Neuronal stem cell (in vitro differentiated cells): Measurements from ENCODE around the gene EARS2.

ENCODE experiments used
- DNase-seq: peaks from one replicate; pipeline ENCODE4 v3.0.0-alpha.2; 2013; ENCODE audit warnings: low spot score
- H2AFZ ChIP-seq: one replicate; pipeline ENCODE4 v1.6.1; 2013; ENCODE audit warnings: mild to moderate bottlenecking, low read length, inconsistent platforms
- H2AK5ac ChIP-seq: 2 replicates; pipeline ENCODE4 v1.6.1; 2013; ENCODE audit warnings: low read depth, mild to moderate bottlenecking, inconsistent platforms, low read length, moderate library complexity, mixed read lengths
- H2BK120ac ChIP-seq: 2 replicates; pipeline ENCODE4 v1.6.1; 2013; ENCODE audit warnings: low read depth, mild to moderate bottlenecking, inconsistent platforms, low read length, moderate library complexity, mixed read lengths
- H2BK12ac ChIP-seq: one replicate; pipeline ENCODE4 v1.6.1; 2013; ENCODE audit warnings: low read length, inconsistent platforms
- H2BK15ac ChIP-seq: 2 replicates; pipeline ENCODE4 v1.6.1; 2013; ENCODE audit warnings: mild to moderate bottlenecking, low read length, inconsistent platforms, mixed read lengths
- H2BK5ac ChIP-seq: one replicate; pipeline ENCODE4 v1.6.1; 2013; ENCODE audit warnings: inconsistent platforms, mild to moderate bottlenecking, low read length, moderate library complexity
- H3K14ac ChIP-seq: one replicate; pipeline ENCODE4 v1.6.1; 2013; ENCODE audit warnings: low read length, inconsistent platforms
- H3K18ac ChIP-seq: 2 replicates; pipeline ENCODE4 v1.6.1; 2013; ENCODE audit warnings: low read length, inconsistent platforms
- H3K23ac ChIP-seq: 2 replicates; pipeline ENCODE4 v1.6.1; 2013; ENCODE audit warnings: low read depth, mild to moderate bottlenecking, mixed read lengths, low read length, inconsistent platforms; ENCODE audit not compliant: poor library complexity
- H3K27ac ChIP-seq: replicated peaks from 3 replicates; pipeline ENCODE4 v1.5.1; 2013; ENCODE audit warnings: low read length, inconsistent platforms
- H3K27me3 ChIP-seq, 3 experiments: 2 replicates each; pipeline ENCODE4 v1.6.1; 2013; ENCODE audit warnings: low read length in 3 of 3, mild to moderate bottlenecking in 2 of 3, inconsistent platforms in 1 of 3, low read depth in 1 of 3, mixed read lengths in 1 of 3, moderate library complexity in 1 of 3; ENCODE audit not compliant: control insufficient read depth in 3 of 3, insufficient read depth in 3 of 3
- H3K36me3 ChIP-seq, 2 donors: replicated peaks in 1 of 2; 2 replicates each; pipeline ENCODE4 v1.6.1; 2013; ENCODE audit warnings: low read length in 2 of 2; ENCODE audit not compliant: control insufficient read depth in 2 of 2, insufficient read depth in 2 of 2
- H3K4ac ChIP-seq: 2 replicates; pipeline ENCODE4 v1.6.1; 2013; ENCODE audit warnings: inconsistent platforms, mild to moderate bottlenecking, low read length, moderate library complexity
- H3K4me1 ChIP-seq, 2 donors: 1 replicate in 1 of 2; 2 replicates in 1 of 2; pipeline ENCODE4 v1.6.1; 2013; ENCODE audit warnings: low read length in 2 of 2, low read depth in 1 of 2; ENCODE audit not compliant: control insufficient read depth in 2 of 2, insufficient read depth in 1 of 2
- H3K4me2 ChIP-seq: one replicate; pipeline ENCODE4 v1.6.1; 2013; ENCODE audit warnings: mild to moderate bottlenecking, low read length, inconsistent platforms; ENCODE audit not compliant: insufficient read depth, poor library complexity, severe bottlenecking
- H3K4me3 ChIP-seq, 2 donors: 2 replicates each; pipeline ENCODE4 v1.5.1; 2013; ENCODE audit warnings: low read length in 2 of 2, mild to moderate bottlenecking in 2 of 2, inconsistent platforms in 1 of 2, moderate library complexity in 1 of 2
- H3K79me1 ChIP-seq: one replicate; pipeline ENCODE4 v1.6.1; 2013; ENCODE audit warnings: low read depth, mild to moderate bottlenecking, inconsistent platforms, low read length, moderate library complexity
- H3K9ac ChIP-seq: one replicate; pipeline ENCODE4 v1.6.1; 2013; ENCODE audit warnings: mild to moderate bottlenecking, low read depth, low read length, inconsistent platforms; ENCODE audit not compliant: poor library complexity
- H3K9me3 ChIP-seq, 2 donors: replicated peaks in 1 of 2; 2 replicates each; pipeline versions ENCODE3 to v1.6.1; 2013; ENCODE audit warnings: low read length in 2 of 2, mild to moderate bottlenecking in 2 of 2, inconsistent platforms in 1 of 2, low read depth in 1 of 2, mixed read lengths in 1 of 2, moderate library complexity in 1 of 2; ENCODE audit not compliant: control insufficient read depth in 2 of 2, insufficient read depth in 1 of 2
- H4K8ac ChIP-seq: one replicate; pipeline ENCODE4 v1.6.1; 2013; ENCODE audit warnings: low read depth, mild to moderate bottlenecking, inconsistent platforms, low read length, moderate library complexity
- H4K91ac ChIP-seq: one replicate; pipeline ENCODE4 v1.6.1; 2013; ENCODE audit warnings: low read length, low read depth, mild to moderate bottlenecking, inconsistent platforms; ENCODE audit not compliant: poor library complexity
- WGBS, 2 donors: extraction: QIAGEN DNeasy Blood & Tissue Kit; methylation state at CpG; one replicate each; pipeline ENCODE4 v1.1.7; 2013; ENCODE audit warnings: missing lambda C conversion rate in 2 of 2, mixed read lengths in 1 of 2; ENCODE audit not compliant: insufficient read length in 2 of 2, insufficient replicate concordance in 1 of 2; ENCODE audit errors: extremely low coverage in 2 of 2; 5-methylcytosine and 5-hydroxymethylcytosine counted together

The EARS2 gene

DNA sequence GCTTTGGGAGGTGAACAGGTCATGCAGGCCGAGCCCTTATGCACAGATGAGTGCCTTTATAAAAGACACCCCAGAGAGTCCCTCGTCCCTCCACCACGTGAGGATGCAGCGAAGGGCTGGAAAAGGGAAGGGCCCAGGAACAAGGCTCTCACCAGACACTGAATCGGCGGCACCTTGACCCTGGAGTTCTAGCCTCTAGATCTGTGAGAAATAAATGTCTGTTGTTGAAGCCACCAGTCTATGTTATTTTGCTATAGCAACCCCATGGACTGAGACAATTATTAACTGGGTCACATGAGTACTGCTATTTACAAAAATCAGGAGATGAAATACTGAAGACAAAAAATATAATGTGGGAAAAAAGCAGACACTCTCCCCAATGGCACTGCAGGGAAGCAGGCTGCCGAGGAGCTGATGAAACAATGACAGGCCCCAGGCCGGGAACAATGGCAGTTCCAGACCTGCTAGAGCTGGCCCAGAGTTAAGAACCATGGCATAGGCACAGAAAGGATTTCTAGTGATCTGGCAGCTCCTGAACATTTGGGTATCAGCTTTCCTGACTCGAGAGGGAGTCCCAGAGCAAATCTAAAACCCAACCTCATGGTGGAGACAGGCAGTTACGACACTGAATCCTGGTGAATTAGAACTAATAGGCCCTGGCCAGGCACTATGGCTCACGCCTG, 29.0 kb downstream of the EARS2 start:
- WGBS, 2 donors: no CpG with 5 or more reads among the region's 11 CpGs
- no peak overlapping the region for H2BK15ac ChIP-seq
- H3K4ac ChIP-seq: no peak overlapping the region

DNA sequence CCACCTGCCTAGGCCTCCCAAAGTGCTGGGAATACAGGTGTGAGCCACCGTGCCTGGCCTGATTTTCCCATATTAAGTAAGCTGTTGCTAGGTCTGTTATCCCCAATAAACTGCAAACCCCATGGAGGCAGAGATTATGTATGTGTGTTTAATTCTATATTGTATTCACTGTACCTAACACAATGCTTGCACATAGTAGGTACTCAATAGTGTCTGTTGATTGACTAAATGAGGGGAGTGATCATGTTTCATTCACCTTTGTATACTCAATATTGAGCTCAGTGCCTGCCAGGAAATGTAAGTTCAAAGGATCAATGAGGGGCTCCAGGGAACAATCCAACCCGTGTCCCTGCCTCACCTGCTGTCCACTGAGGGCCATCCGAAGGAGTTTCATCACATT, 32.3 kb downstream of the EARS2 start:
- Histone ChIP-seq H3K4ac (no peak overlapping the region), H3K79me1 (no peaks in the 10 kb centered on the region), H3K9me3 (no peaks in the 10 kb centered on the region), H4K91ac (no peak overlapping the region), H2AFZ (no peak overlapping the region), H3K27ac (no peak overlapping the region), H3K4me2 (no peak overlapping the region), H3K18ac (no peak overlapping the region), H3K23ac (no peak overlapping the region), H3K27me3 (no peaks in the 10 kb centered on the region), H3K4me3 (no peak overlapping the region), H3K4me1 (peaks cover 0 to 4% of the 10 kb centered on the region in 2 donors), H3K14ac (no peak overlapping the region), H2AK5ac (no peak overlapping the region), H2BK5ac (no peak overlapping the region), H2BK15ac (no peak overlapping the region), H4K8ac (no peak overlapping the region), H3K9ac (no peak overlapping the region), H2BK120ac (no peak overlapping the region), H2BK12ac (no peak overlapping the region), H3K36me3 (peaks cover 24 to 88% of the 10 kb centered on the region in 2 donors)
- no peak for DNase-seq
- no CpG with 5 or more reads among the region's 3 CpGs for WGBS, 2 donors

More for the DNA sequence above, 29.0 kb downstream of the EARS2 start:
- no peak overlapping the region for H3K9ac ChIP-seq
- H2BK12ac ChIP-seq: no peak overlapping the region
- no peak overlapping the region for H4K8ac ChIP-seq
- DNase-seq: no peak
- no peak overlapping the region for H2BK5ac ChIP-seq
- no peak overlapping the region for H4K91ac ChIP-seq
- H3K4me3 ChIP-seq: no peak overlapping the region
- H3K4me1 ChIP-seq: peaks cover 0 to 4% of the 10 kb centered on the region in 2 donors
- H2AFZ ChIP-seq: peak overlapping the region; percentile 74
- H3K23ac ChIP-seq: no peak overlapping the region
- H2BK120ac ChIP-seq: no peak overlapping the region
- no peaks in the 10 kb centered on the region for H3K9me3 ChIP-seq
- no peaks in the 10 kb centered on the region for H3K79me1 ChIP-seq
- H2AK5ac ChIP-seq: no peak overlapping the region
- H3K14ac ChIP-seq: no peak overlapping the region
- H3K36me3 ChIP-seq: peaks cover 26 to 81% of the 10 kb centered on the region in 2 donors
- no peak overlapping the region for H3K4me2 ChIP-seq
- no peak overlapping the region for H3K18ac ChIP-seq
- H3K27me3 ChIP-seq: no peaks in the 10 kb centered on the region
- H3K27ac ChIP-seq: no peak overlapping the region

DNA sequence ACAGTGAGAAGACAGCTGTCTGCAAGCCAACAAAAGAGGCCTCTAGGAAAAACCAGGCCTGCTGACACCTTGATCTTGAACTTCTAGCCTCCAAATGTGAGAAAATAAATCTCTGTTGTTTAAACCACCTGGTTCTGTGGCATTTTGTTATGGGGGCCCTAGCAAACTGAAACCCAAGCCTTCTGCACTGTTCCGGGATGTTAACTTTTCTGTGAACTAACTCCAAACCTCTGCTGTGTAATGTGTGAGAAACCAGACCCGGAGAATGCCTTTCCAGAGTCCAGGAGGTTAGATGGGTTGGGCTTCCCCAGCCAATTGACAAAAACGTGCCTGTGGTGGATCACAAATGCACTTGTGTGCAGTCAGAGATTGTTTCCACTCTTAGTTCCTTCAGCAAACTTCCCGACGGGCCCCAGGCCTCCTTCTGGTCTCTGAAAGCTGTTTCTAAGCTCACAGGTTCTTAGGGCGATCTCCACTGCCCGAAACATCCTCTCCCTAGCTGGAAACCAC, 33.2 kb downstream of the EARS2 start:
- Histone ChIP-seq H3K9ac (no peak overlapping the region), H2BK120ac (no peak overlapping the region), H2BK15ac (no peak overlapping the region), H3K36me3 (peaks cover 21 to 88% of the 10 kb centered on the region in 2 donors), H3K27ac (no peak overlapping the region), H3K27me3 (no peaks in the 10 kb centered on the region), H3K4ac (no peak overlapping the region), H2BK12ac (no peak overlapping the region), H3K14ac (no peak overlapping the region), H3K18ac (no peak overlapping the region), H3K4me2 (no peak overlapping the region), H2BK5ac (no peak overlapping the region), H3K23ac (no peak overlapping the region), H3K4me3 (no peak overlapping the region), H3K79me1 (no peaks in the 10 kb centered on the region), H4K8ac (no peak overlapping the region), H2AFZ (no peak overlapping the region), H4K91ac (no peak overlapping the region), H2AK5ac (no peak overlapping the region), H3K4me1 (peaks cover 0 to 4% of the 10 kb centered on the region in 2 donors), H3K9me3 (no peaks in the 10 kb centered on the region)
- WGBS, 2 donors: no CpG with 5 or more reads among the region's 7 CpGs
- DNase-seq: no peak

DNA sequence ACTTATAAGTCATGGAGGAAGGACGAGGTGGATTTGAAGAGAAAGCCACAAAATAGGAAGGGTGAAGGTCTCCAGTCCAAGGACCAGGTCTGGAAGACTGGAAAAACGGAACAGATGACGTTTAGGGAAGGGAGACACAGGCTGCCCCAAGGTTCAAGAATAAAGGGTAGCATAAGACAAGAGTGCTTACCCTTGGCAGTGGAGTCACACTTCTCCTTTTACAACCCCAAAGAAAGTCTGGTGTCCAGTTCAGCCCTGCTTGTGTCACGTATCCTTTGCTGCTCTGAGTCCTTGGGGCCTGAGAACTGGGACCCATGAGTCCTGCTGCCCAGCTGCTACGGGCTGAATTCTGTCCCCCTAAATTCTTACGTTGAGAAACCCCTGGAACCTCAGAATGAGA, 33.8 kb downstream of the EARS2 start:
- Histone ChIP-seq H3K4me2 (no peak overlapping the region), H3K79me1 (no peaks in the 10 kb centered on the region), H3K27me3 (no peaks in the 10 kb centered on the region), H2BK120ac (no peak overlapping the region), H3K4me3 (no peak overlapping the region), H3K36me3 (peaks cover 19 to 83% of the 10 kb centered on the region in 2 donors), H3K4me1 (peaks cover 0 to 3% of the 10 kb centered on the region in 2 donors), H3K23ac (no peak overlapping the region), H3K9ac (no peak overlapping the region), H4K91ac (no peak overlapping the region), H3K18ac (no peak overlapping the region), H4K8ac (no peak overlapping the region), H2BK12ac (no peak overlapping the region), H2AK5ac (no peak overlapping the region), H2BK15ac (no peak overlapping the region), H2BK5ac (no peak overlapping the region), H3K14ac (no peak overlapping the region), H3K27ac (no peak overlapping the region), H3K9me3 (no peaks in the 10 kb centered on the region), H3K4ac (no peak overlapping the region), H2AFZ (no peak overlapping the region)
- no CpG with 5 or more reads among the region's 6 CpGs for WGBS, 2 donors
- no peak for DNase-seq
